HG03354 (cell line): ENCODE results near the gene RAB30.

Experiments
- ATAC-seq: cut with Tn5 transposase; IDR thresholded peaks from one replicate; pipeline ENCODE4 v1.9.1; 2021; ENCODE audit warnings: mild to moderate bottlenecking; ENCODE audit not compliant: unreplicated experiment, poor library complexity, severe bottlenecking

Gene RAB30

GRCh38 chr11:83072350-83073242 is 899 bp upstream of the RAB30 start:
- no peak for ATAC-seq

GRCh38 chr11:83070731-83071566 is 748 bp downstream of the RAB30 start:
- no peak for ATAC-seq

GRCh38 chr11:83070044-83070701 is 1.5 kb downstream of the RAB30 start:
- ATAC-seq, result no peak

- no peak for ATAC-seq
These were observed 2.2 kb downstream of the RAB30 start for GRCh38 chr11:83069441-83070043.

GRCh38 chr11:83068568-83068967 is 3.1 kb downstream of the RAB30 start:
- ATAC-seq, result no peak

- ATAC-seq, result no peak
These were observed 7.7 kb downstream of the RAB30 start for GRCh38 chr11:83064011-83064410.

GRCh38 chr11:83063073-83063754 is 8.5 kb downstream of the RAB30 start:
- peak; percentile 75 for ATAC-seq

- peak; percentile 77 for ATAC-seq
These were observed 9.8 kb downstream of the RAB30 start for GRCh38 chr11:83061883-83062282.

- no peak for ATAC-seq
These were observed 10.7 kb downstream of the RAB30 start for GRCh38 chr11:83060965-83061364.

GRCh38 chr11:83057721-83058120 is 14.0 kb downstream of the RAB30 start:
- no peak for ATAC-seq

GRCh38 chr11:83056611-83057010 is 15.1 kb downstream of the RAB30 start:
- ATAC-seq, result no peak

- no peak for ATAC-seq
These were observed 15.5 kb downstream of the RAB30 start for GRCh38 chr11:83056204-83056603.

- ATAC-seq, result peak; percentile 73
These were observed 16.8 kb downstream of the RAB30 start for GRCh38 chr11:83054904-83055380.

GRCh38 chr11:83054001-83054400 is 17.7 kb downstream of the RAB30 start:
- peak; percentile 85 for ATAC-seq

GRCh38 chr11:83051760-83052671 is 19.7 kb downstream of the RAB30 start:
- no peak for ATAC-seq

GRCh38 chr11:83047515-83048225 is 24.0 kb downstream of the RAB30 start:
- no peak for ATAC-seq

- no peak for ATAC-seq
These were observed 25.0 kb downstream of the RAB30 start for GRCh38 chr11:83046621-83047172.
